Measurements from ENCODE around the gene DOCK1. TPM values are rescaled to one million over a fixed set of nuclear protein-coding genes. Genes with fewer than 3 reads are reported as not detected.
"Not testable (repeated sequence)": the region's sequence is repeated elsewhere in the genome, so short reads cannot be mapped to it uniquely, and the experiment has no call there.

The DOCK1 gene
- total RNA-seq, 2 experiments from 2014 or later, result 0.05 TPM; not detected in 1

DNA sequence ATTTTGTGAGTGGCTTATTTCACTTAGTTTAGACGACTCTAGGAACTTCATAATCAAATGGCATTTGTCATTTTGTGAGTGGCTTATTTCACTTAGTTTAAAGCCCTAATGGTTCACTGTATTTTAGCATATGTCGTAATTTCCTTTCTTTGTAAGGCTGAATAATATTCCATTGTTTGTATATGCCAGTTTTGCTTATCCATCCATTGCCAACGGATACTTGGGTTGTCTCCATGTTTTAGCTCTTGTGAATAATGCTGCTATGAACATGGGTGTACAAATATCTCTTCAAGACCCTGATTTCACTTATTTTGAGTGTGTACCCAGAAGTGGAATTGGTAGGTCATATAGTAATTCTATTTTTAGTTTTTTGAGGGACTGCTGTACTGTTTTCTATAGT is 31.8 kb downstream of the DOCK1 start:
- Mint-ChIP-seq H3K36me3 (ENCODE audit: low read depth) (no peaks in the 10 kb centered on the region), H3K27ac (no peak overlapping the region), H3K4me1 (no peaks in the 10 kb centered on the region), H3K9me3 (no peaks in the 10 kb centered on the region), H3K4me3 (no peak overlapping the region), H3K27me3 (no peaks in the 10 kb centered on the region)
- POLR2A ChIA-PET, result no interaction called here
- DNase-seq, result no peak
- CTCF ChIA-PET, result interaction anchor here (0.6 kb wide), 1 partner anchor 785 kb away, joined by 3 read pairs; no protein-coding TSS in a partner anchor

DNA sequence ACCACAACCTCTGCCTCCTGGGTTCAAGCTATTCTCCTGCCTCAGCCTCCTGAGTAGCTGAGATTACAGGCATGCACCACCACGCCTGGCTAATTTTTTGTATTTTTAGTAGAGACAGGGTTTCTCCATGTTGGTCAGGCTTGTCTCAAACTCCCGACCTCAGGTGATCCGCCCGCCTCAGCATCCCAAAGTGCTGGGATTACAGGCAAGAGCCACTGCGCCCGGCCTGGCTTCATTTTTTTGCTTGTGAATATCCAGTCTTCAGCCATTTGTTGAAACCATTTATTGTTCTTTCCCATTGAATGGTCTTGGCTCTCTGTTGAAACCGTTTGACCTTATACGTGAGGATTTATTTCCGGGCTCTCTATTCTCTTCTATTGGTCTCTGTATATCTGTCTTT is 32.9 kb downstream of the DOCK1 start:
- H3K4me1 Mint-ChIP-seq; H3K27ac Mint-ChIP-seq; H3K36me3 Mint-ChIP-seq (ENCODE audit: low read depth); POLR2A ChIA-PET; CTCF ChIA-PET; DNase-seq; H3K27me3 Mint-ChIP-seq; H3K9me3 Mint-ChIP-seq; H3K4me3 Mint-ChIP-seq: not testable (repeated sequence)

GRCh38 chr10:126939706-126940105 is 34.5 kb downstream of the DOCK1 start:
- ChIA-PET POLR2A (no interaction called here), CTCF (no interaction called here)
- Mint-ChIP-seq H3K4me3 (no peak overlapping the region), H3K27me3 (no peaks in the 10 kb centered on the region), H3K4me1 (no peaks in the 10 kb centered on the region), H3K9me3 (no peaks in the 10 kb centered on the region), H3K27ac (no peak overlapping the region), H3K36me3 (ENCODE audit: low read depth) (no peaks in the 10 kb centered on the region)
- no peak for DNase-seq

DNA sequence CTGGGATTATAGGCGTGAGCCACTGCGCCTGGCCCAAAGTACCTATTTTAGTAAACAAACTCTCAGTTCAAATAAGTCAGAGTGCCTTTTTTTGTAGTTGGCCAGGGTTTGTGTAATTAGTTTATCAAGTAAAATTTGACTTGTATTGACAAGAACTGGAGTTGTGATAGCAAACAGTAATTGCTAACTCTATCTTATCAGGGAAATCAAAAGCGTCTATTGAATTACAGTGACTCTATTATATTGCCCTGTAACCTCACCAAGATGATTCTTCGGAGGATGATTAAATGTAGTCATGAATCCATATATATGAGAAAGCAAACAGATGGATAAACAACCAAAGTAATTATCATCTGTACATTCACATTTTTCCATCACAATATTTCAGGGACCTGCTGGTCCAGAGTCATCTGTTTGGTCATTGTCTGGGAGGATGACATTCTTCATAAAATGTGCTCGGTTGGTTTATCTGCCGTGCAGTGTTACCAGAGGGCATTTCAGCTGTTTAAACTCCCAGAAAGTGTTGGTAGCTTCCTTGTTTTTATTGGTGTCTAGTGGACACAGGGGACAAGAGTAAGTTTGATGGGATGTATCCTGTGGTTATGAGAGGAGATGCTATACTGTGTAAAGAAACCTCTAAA is 35.6 kb downstream of the DOCK1 start:
- Mint-ChIP-seq H3K4me1 (no peaks in the 10 kb centered on the region), H3K27ac (no peak overlapping the region), H3K4me3 (no peak overlapping the region), H3K36me3 (ENCODE audit: low read depth) (no peaks in the 10 kb centered on the region), H3K27me3 (no peaks in the 10 kb centered on the region), H3K9me3 (no peaks in the 10 kb centered on the region)
- ChIA-PET CTCF (no interaction called here), POLR2A (no interaction called here)
- DNase-seq, result no peak

DNA sequence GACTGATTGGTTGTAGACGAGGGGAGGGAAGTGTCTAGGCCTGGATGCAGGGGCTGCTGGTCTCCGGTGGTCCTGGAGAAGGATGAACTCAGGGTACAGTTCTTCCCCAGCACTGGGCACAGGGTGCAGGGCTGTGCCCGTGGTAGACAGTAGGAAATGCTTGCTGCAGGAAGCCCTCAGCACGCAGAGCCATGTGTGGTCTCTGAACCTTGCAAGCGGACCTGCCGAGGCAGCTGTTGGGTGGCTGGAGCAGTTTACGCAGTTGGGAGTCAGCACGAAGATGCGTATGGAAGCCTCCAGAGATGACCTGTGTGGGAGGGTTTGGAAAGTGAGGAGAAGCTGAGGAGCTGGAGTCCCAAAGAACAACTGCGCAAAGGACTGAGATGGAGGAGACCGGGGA is 39.0 kb downstream of the DOCK1 start:
- DNase-seq, result no peak
- Mint-ChIP-seq H3K36me3 (ENCODE audit: low read depth) (no peaks in the 10 kb centered on the region), H3K4me1 (no peaks in the 10 kb centered on the region), H3K27ac (no peak overlapping the region), H3K4me3 (no peak overlapping the region), H3K27me3 (no peaks in the 10 kb centered on the region), H3K9me3 (no peaks in the 10 kb centered on the region)
- ChIA-PET POLR2A (no interaction called here), CTCF (no interaction called here)

DNA sequence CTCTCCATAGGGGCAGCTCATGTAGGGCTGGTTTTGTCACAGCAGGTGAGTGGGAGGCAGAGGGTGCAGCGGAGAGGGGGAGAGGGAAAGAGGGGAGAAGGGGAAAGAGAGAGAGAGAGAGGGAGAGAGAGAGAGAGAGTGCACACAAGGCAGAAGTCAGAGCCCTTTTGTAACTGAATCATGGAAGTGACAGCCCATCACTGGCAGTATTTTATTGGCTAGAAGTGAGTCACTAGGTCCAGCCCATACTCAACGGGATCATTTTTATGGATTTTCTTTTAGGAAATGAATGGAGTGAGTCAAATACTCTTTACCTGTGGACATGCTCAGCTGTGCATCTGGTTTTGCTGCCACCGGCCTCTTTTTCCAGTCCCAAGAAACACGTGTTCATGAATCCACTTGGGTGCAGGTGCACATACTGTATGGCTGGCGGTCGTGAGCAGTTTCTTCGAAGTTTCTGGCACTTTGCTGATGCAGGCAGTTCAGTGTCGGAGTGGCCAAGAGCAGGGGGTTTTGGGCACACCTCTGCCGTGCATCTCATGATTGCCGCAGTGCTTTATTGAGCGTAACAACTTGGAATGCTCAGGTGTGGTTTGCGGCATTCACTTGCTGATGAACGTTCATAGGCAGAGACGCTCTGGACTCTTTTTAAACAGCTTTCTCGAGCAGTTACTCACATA is 40.3 kb downstream of the DOCK1 start:
- Mint-ChIP-seq H3K4me3 (no peak overlapping the region), H3K36me3 (ENCODE audit: low read depth) (no peaks in the 10 kb centered on the region), H3K27ac (no peak overlapping the region), H3K27me3 (no peaks in the 10 kb centered on the region), H3K4me1 (no peaks in the 10 kb centered on the region), H3K9me3 (no peaks in the 10 kb centered on the region)
- DNase-seq, result no peak
- ChIA-PET CTCF (no interaction called here), POLR2A (no interaction called here)

DNA sequence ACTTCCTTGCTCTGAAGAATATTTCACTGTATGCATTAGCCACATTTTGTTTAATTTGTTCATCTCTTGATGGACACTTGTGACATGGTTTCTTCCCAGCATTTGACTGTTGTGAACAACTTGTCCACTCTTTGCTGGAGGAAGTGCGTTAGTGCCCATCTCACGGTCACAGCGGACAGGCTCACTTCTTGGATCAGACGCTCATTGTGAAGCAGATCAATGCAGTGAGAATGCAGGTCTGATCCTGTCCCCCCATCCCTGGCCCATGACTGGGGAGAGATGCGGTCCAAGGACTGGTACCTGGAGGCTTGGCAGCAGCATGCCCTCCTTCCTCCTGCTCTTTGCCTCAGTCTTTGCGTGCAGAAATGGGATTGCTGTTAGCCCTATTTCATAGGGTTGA is 41.5 kb downstream of the DOCK1 start:
- DNase-seq, result no peak
- CTCF ChIA-PET, result no interaction called here
- Mint-ChIP-seq H3K36me3 (ENCODE audit: low read depth) (no peaks in the 10 kb centered on the region), H3K4me3 (no peak overlapping the region), H3K9me3 (no peaks in the 10 kb centered on the region), H3K4me1 (no peaks in the 10 kb centered on the region), H3K27me3 (no peaks in the 10 kb centered on the region), H3K27ac (no peak overlapping the region)
- POLR2A ChIA-PET, result no interaction called here

DNA sequence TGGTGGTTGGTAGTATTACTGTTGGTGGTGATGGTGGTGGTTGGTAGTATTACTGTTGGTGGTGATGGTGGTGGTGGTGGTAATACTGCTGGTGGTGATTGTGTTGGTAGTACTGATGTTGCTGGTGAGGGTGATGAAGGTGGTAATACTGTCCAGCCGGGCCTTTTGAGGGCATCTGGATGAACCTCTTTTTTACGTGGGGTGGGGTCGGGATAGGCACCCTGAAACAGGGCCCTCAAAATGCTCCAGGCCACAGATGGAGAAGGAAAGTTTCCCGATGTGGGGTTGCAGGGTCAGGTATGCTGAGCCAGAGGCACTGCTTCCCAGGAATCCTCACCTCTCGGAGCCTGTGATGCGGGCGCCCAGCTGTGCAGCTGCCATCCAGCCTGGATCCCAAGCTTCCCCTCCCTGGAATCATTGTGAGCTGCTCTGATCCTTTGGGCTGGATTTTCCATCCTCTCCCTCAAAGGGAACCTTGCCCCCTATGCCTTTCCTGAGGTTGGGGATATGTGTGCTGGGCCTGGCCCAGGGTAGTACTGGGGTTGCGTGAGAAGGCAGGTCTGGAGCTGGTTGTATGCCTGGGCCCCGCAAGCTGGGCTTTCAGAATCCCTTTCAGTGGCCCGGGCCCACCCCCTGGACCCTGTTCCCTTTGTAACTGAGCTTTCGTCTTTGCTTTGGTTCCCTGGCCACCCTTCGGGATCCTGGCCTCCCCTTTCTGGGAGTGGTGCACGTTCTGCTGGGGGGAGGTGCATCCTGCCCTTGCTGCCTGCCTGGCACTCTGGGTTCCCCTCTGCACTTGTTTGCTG is 43.3 kb downstream of the DOCK1 start:
- Mint-ChIP-seq H3K4me3 (no peak overlapping the region), H3K9me3 (no peaks in the 10 kb centered on the region), H3K27ac (no peak overlapping the region), H3K4me1 (no peaks in the 10 kb centered on the region), H3K36me3 (ENCODE audit: low read depth) (no peaks in the 10 kb centered on the region), H3K27me3 (no peaks in the 10 kb centered on the region)
- ChIA-PET CTCF (no interaction called here), POLR2A (no interaction called here)
- no peak for DNase-seq

- Mint-ChIP-seq H3K4me1 (no peaks in the 10 kb centered on the region), H3K27me3 (no peaks in the 10 kb centered on the region), H3K9me3 (no peaks in the 10 kb centered on the region), H3K36me3 (ENCODE audit: low read depth) (no peaks in the 10 kb centered on the region), H3K27ac (no peak overlapping the region), H3K4me3 (no peak overlapping the region)
- DNase-seq, result no peak
- CTCF ChIA-PET, result no interaction called here
- POLR2A ChIA-PET, result no interaction called here
Observed at GRCh38 chr10:126949161-126949503, 43.9 kb downstream of the DOCK1 start.

DNA sequence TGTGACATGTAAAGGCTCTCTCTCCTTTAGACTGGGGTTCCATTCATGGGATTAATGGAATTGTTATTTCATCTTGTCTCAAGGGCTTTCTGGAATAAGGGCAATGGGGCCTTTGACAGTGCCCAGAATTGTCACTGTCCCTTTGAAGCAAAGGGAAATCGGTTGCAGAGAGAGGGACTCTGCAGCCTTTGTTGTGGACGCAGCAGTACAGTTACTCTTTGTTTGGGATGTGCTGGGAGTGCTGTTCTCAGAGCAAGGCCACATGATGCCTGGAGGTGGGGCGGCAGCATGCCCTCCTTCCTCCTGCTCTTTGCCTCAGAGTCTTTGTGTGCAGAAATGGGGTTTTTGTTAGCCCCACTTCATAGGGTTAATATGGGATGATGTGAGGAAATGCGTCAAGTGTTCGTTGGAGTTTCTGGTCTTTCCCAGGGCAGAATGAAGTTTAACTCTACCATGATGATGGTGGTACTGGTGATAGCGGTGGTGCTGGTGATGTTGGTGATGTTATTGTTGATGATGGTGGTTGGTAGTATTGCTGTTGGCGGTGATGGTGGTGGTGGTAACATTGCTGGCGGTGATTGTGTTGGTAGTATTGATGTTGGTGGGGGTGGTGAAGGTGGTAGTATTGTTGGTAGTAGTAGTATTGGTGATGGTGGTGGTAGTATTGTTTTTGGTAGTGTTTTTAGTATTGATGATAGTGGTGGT is 45.3 kb downstream of the DOCK1 start:
- POLR2A ChIA-PET, result no interaction called here
- no peaks in the 10 kb centered on the region for H3K4me1 Mint-ChIP-seq
- H3K9me3 Mint-ChIP-seq, result peaks cover 3% of the 10 kb centered on the region
- DNase-seq, result no peak
- H3K36me3 Mint-ChIP-seq (ENCODE audit: low read depth), result no peaks in the 10 kb centered on the region
- H3K27ac Mint-ChIP-seq, result no peak overlapping the region
- CTCF ChIA-PET, result no interaction called here
- H3K4me3 Mint-ChIP-seq, result no peak overlapping the region
- H3K27me3 Mint-ChIP-seq, result no peaks in the 10 kb centered on the region

DNA sequence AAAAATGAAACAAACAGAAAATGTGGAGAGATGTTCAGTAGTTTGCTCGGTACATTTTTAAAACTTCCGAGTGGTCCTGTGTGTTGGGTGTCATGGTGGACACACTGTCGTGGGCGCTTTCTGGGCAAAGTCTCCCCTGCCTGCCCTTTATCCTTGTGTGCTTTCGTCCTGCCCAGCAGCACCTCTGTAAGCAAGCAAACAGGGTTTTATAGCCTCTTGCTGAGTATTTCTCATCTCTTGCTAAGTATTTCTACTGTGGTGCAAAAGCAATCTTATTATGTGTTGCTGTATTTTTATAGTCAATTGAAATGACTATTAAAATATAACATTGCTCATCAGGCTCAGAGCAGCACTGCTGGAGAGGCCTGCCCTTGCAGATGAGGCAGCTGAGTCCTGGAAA is 48.7 kb downstream of the DOCK1 start:
- peaks cover 3% of the 10 kb centered on the region for H3K9me3 Mint-ChIP-seq
- DNase-seq, result no peak
- no peak overlapping the region for H3K27ac Mint-ChIP-seq
- no peak overlapping the region for H3K4me3 Mint-ChIP-seq
- ChIA-PET CTCF (no interaction called here), POLR2A (no interaction called here)
- H3K27me3 Mint-ChIP-seq, result no peaks in the 10 kb centered on the region
- no peaks in the 10 kb centered on the region for H3K36me3 Mint-ChIP-seq (ENCODE audit: low read depth)
- no peaks in the 10 kb centered on the region for H3K4me1 Mint-ChIP-seq

GRCh38 chr10:126955396-126955795 is 50.2 kb downstream of the DOCK1 start:
- H3K27me3 Mint-ChIP-seq, result no peaks in the 10 kb centered on the region

More at GRCh38 chr10:126955396-126955795, 50.2 kb downstream of the DOCK1 start:
- no peaks in the 10 kb centered on the region for H3K4me1 Mint-ChIP-seq
- CTCF ChIA-PET, result interaction anchor here (0.5 kb wide), 1 partner anchor 1002 kb away, joined by 3 read pairs; no protein-coding TSS in a partner anchor
- DNase-seq, result no peak
- no peak overlapping the region for H3K27ac Mint-ChIP-seq
- POLR2A ChIA-PET, result no interaction called here
- peaks cover 3% of the 10 kb centered on the region for H3K9me3 Mint-ChIP-seq
- no peak overlapping the region for H3K4me3 Mint-ChIP-seq
- no peaks in the 10 kb centered on the region for H3K36me3 Mint-ChIP-seq (ENCODE audit: low read depth)

Data from activated CD4-positive, alpha-beta T cell treated with anti-CD3 and anti-CD28 coated beads, Interleukin-2, amount 10 ng/mL, durations not matched to agents 7 days and 5 days (primary cell).